IPS-18a (cell line): ENCODE data around the gene N4BP3.
A peak's percentile ranks its signal among the peaks of the same experiment; 100 is the strongest.
"Not testable (repeated sequence)": the region's sequence is repeated elsewhere in the genome, so short reads cannot be mapped to it uniquely, and the experiment has no call there.

ENCODE experiments used
- H3K27ac ChIP-seq: one replicate; pipeline ENCODE4 v1.5.1; 2013; ENCODE audit warnings: low read length
- H3K27me3 ChIP-seq: one replicate; pipeline ENCODE4 v1.6.1; 2013; ENCODE audit warnings: mild to moderate bottlenecking, low read length; ENCODE audit not compliant: control insufficient read depth, insufficient read depth
- H3K36me3 ChIP-seq: one replicate; pipeline ENCODE4 v1.6.1; 2013; ENCODE audit warnings: low read depth, low read length; ENCODE audit not compliant: control insufficient read depth
- H3K4me1 ChIP-seq: one replicate; pipeline ENCODE4 v1.6.1; 2013; ENCODE audit warnings: low read depth, low read length; ENCODE audit not compliant: control insufficient read depth
- H3K4me3 ChIP-seq: one replicate; pipeline ENCODE4 v1.5.1; 2013; ENCODE audit warnings: low read length
- H3K9ac ChIP-seq: one replicate; pipeline ENCODE4 v1.6.1; 2013; ENCODE audit warnings: mild to moderate bottlenecking, low read length, moderate library complexity
- H3K9me3 ChIP-seq: one replicate; pipeline ENCODE4 v1.6.1; 2013; ENCODE audit warnings: low read depth, low read length; ENCODE audit not compliant: control insufficient read depth

N4BP3 gene

GRCh38 chr5:178113141-178113787 is at the start of gene N4BP3:
Gene N4BP3 (plus strand): TSS chr5:178113532. CDS start chr5:178119584, 6,052 bp downstream.
- Histone ChIP-seq H3K4me1 (peaks cover 31% of the 10 kb centered on the region), H3K27me3 (no peaks in the 10 kb centered on the region), H3K9me3 (no peaks in the 10 kb centered on the region), H3K36me3 (no peaks in the 10 kb centered on the region), H3K4me3 (peak within 1 kb of the TSS; percentile 87), H3K9ac (peak within 1 kb of the TSS; percentile 69), H3K27ac (no peak within 1 kb of the TSS)

GRCh38 chr5:178067755-178068154 is 45.6 kb upstream of the N4BP3 start:
- Histone ChIP-seq H3K4me3 (no peak overlapping the region), H3K4me1 (no peaks in the 10 kb centered on the region)

GRCh38 chr5:178068293-178068692 is 45.0 kb upstream of the N4BP3 start:
- H3K27me3 ChIP-seq: no peaks in the 10 kb centered on the region
- H3K36me3 ChIP-seq: no peaks in the 10 kb centered on the region
- no peak overlapping the region for H3K9ac ChIP-seq
- H3K9me3 ChIP-seq: no peaks in the 10 kb centered on the region
- H3K27ac ChIP-seq: no peak overlapping the region
- H3K4me3 ChIP-seq: no peak overlapping the region
- no peaks in the 10 kb centered on the region for H3K4me1 ChIP-seq

More at GRCh38 chr5:178067755-178068154, 45.6 kb upstream of the N4BP3 start:
- Histone ChIP-seq H3K36me3 (no peaks in the 10 kb centered on the region), H3K27me3 (no peaks in the 10 kb centered on the region), H3K9me3 (no peaks in the 10 kb centered on the region), H3K27ac (no peak overlapping the region), H3K9ac (no peak overlapping the region)

GRCh38 chr5:178069909-178070308 is 43.4 kb upstream of the N4BP3 start:
- H3K27me3 ChIP-seq: peaks cover 2% of the 10 kb centered on the region
- no peaks in the 10 kb centered on the region for H3K4me1 ChIP-seq
- H3K9ac ChIP-seq: no peak overlapping the region
- no peaks in the 10 kb centered on the region for H3K36me3 ChIP-seq
- H3K27ac ChIP-seq: no peak overlapping the region
- H3K4me3 ChIP-seq: no peak overlapping the region
- H3K9me3 ChIP-seq: no peaks in the 10 kb centered on the region

- no peaks in the 10 kb centered on the region for H3K9me3 ChIP-seq
- no peak overlapping the region for H3K9ac ChIP-seq
- no peaks in the 10 kb centered on the region for H3K4me1 ChIP-seq
- no peak overlapping the region for H3K27ac ChIP-seq
- H3K27me3 ChIP-seq: peaks cover 12% of the 10 kb centered on the region
- H3K4me3 ChIP-seq: no peak overlapping the region
- H3K36me3 ChIP-seq: no peaks in the 10 kb centered on the region
These were observed 42.2 kb upstream of the N4BP3 start for GRCh38 chr5:178071108-178071507.

GRCh38 chr5:178072749-178073148 is 40.6 kb upstream of the N4BP3 start:
- no peaks in the 10 kb centered on the region for H3K9me3 ChIP-seq
- H3K27ac ChIP-seq: no peak overlapping the region
- H3K36me3 ChIP-seq: no peaks in the 10 kb centered on the region
- H3K27me3 ChIP-seq: peaks cover 12% of the 10 kb centered on the region
- no peak overlapping the region for H3K9ac ChIP-seq
- H3K4me1 ChIP-seq: no peaks in the 10 kb centered on the region
- H3K4me3 ChIP-seq: no peak overlapping the region

GRCh38 chr5:178074266-178074952 is 38.9 kb upstream of the N4BP3 start:
- Histone ChIP-seq H3K9ac (no peak overlapping the region), H3K4me3 (no peak overlapping the region), H3K27ac (no peak overlapping the region), H3K9me3 (no peaks in the 10 kb centered on the region), H3K4me1 (no peaks in the 10 kb centered on the region), H3K27me3 (peaks cover 12% of the 10 kb centered on the region), H3K36me3 (no peaks in the 10 kb centered on the region)

- not testable (repeated sequence) for H3K4me1 ChIP-seq, H3K9ac ChIP-seq, H3K27ac ChIP-seq, H3K4me3 ChIP-seq, H3K9me3 ChIP-seq, H3K36me3 ChIP-seq
- peaks cover 12% of the 10 kb centered on the region for H3K27me3 ChIP-seq
These were observed 36.4 kb upstream of the N4BP3 start for GRCh38 chr5:178076965-178077364.

GRCh38 chr5:178077751-178078150 is 35.6 kb upstream of the N4BP3 start:
- H3K4me3 ChIP-seq: no peak overlapping the region
- H3K27me3 ChIP-seq: peaks cover 12% of the 10 kb centered on the region
- H3K9me3 ChIP-seq: no peaks in the 10 kb centered on the region
- no peaks in the 10 kb centered on the region for H3K36me3 ChIP-seq
- H3K9ac ChIP-seq: no peak overlapping the region
- no peak overlapping the region for H3K27ac ChIP-seq
- no peaks in the 10 kb centered on the region for H3K4me1 ChIP-seq

GRCh38 chr5:178078197-178079010 is 34.9 kb upstream of the N4BP3 start:
- H3K36me3 ChIP-seq: no peaks in the 10 kb centered on the region
- no peak overlapping the region for H3K9ac ChIP-seq
- no peak overlapping the region for H3K4me3 ChIP-seq
- peaks cover 12% of the 10 kb centered on the region for H3K27me3 ChIP-seq
- H3K27ac ChIP-seq: no peak overlapping the region
- H3K9me3 ChIP-seq: no peaks in the 10 kb centered on the region
- H3K4me1 ChIP-seq: no peaks in the 10 kb centered on the region

GRCh38 chr5:178080056-178080455 is 33.3 kb upstream of the N4BP3 start:
- Histone ChIP-seq H3K4me3 (no peak overlapping the region), H3K27ac (no peak overlapping the region), H3K9ac (no peak overlapping the region), H3K27me3 (peaks cover 9% of the 10 kb centered on the region), H3K9me3 (no peaks in the 10 kb centered on the region), H3K36me3 (no peaks in the 10 kb centered on the region), H3K4me1 (no peaks in the 10 kb centered on the region)
